Right lobe of liver (tissue), 6 donors: ENCODE results near the gene SYT1. TPM values are rescaled to one million over a fixed set of nuclear protein-coding genes. Genes with fewer than 3 reads are reported as not detected.

Source experiments
- ATAC-seq, 4 donors: fragments of 200-7000 bp; cut with Tn5 transposase; one replicate each; pipeline ENCODE4 v1.9.1; 2020; ENCODE audit warnings: mild to moderate bottlenecking in 4 of 4, moderate library complexity in 4 of 4
- DNase-seq, 3 donors: peaks; one replicate each; pipeline ENCODE4 v3.0.0-alpha.2; 2020
- H3K27ac ChIP-seq, 3 donors: fragments of 200-600 bp; one replicate each; pipeline ENCODE4 v1.8.0; 2022
- H3K27me3 ChIP-seq, 2 donors: fragments of 200-600 bp; one replicate each; pipeline ENCODE4 v1.8.0; 2022
- H3K36me3 ChIP-seq, 4 donors: fragments of 200-600 bp; sonication (generic) in 1 of 4; one replicate each; pipeline versions ENCODE4 v1.5.1 to v1.8.0; 2017 to 2022; ENCODE audit warnings: control low read depth in 1 of 4
- H3K4me1 ChIP-seq, 4 donors: fragments of 200-600 bp; sonication (generic) in 1 of 4; one replicate each; pipeline versions ENCODE4 v1.5.1 to v1.8.0; 2017 to 2022; ENCODE audit warnings: control low read depth in 1 of 4
- H3K4me3 ChIP-seq, 3 donors: fragments of 200-600 bp; one replicate each; pipeline ENCODE4 v1.8.0; 2022
- H3K9me3 ChIP-seq, 4 donors: fragments of 200-600 bp; sonication (generic) in 1 of 4; one replicate each; pipeline versions ENCODE4 v1.5.1 to v1.8.0; 2017 to 2022; ENCODE audit warnings: control low read depth in 1 of 4
- CTCF ChIP-seq, 4 donors: fragments of 200-600 bp in 3 of 4; fragments of 450-650 bp in 1 of 4; IDR thresholded peaks; one replicate each; pipeline versions ENCODE4 v1.5.1 to v1.8.0; 2016 to 2022; ENCODE audit warnings: antibody characterized with exemption in 4 of 4, mild to moderate bottlenecking in 2 of 4
- POLR2A ChIP-seq: fragments of 450-650 bp; IDR thresholded peaks from one replicate; pipeline ENCODE4 v1.6.1; 2017; ENCODE audit warnings: antibody characterized with exemption, mild to moderate bottlenecking
- WGBS: methylation state at CpG from one replicate; pipeline ENCODE4 v1.1.6; 2018; ENCODE audit warnings: low coverage, low lambda C conversion rate; ENCODE audit not compliant: insufficient coverage; ENCODE audit errors: missing lambda C conversion rate; 5-methylcytosine and 5-hydroxymethylcytosine counted together
- intact Hi-C, 2 donors: fragments of 100-400 bp; cut with DNase I; formaldehyde crosslinking; loops; one replicate each; pipeline versions ENCODE4 v1.11.2 to v1.14.1; 2022
- total RNA-seq, 6 experiments: library from RNA; depleted of rRNA in 2 of 6; stranded (reverse); fragments of >200 nt in 2 of 6; fragmentation: NEBNext Ultra II Directional in 3 of 6; extraction: Animal tissue kit (Norgen Biotek cat#: 25700) in 3 of 6; gene quantifications; one replicate each; pipeline versions ENCODE4 v1.1.0 to v1.2.4, GENCODE V29; 2016 to 2023
- donor health status: DM: no; HTN: yes; CAD: no.
- donor health status: DM: no; HTN: no; CAD: no.
- donor health status: DM: no; HTN: no; CAD: no.
- donor health status: DM: no; HTN: yes; CAD: no.
- donor health status: DM: no; HTN: yes; CAD: no.

The SYT1 gene
- total RNA-seq, 6 experiments from 2014 or later: 0.35 to 1.9 (median 0.81) TPM

GRCh38 chr12:79083181-79083580, 218.6 kb downstream of the SYT1 start:
- no peaks in the 10 kb centered on the region for H3K4me1 ChIP-seq
- no peaks in the 10 kb centered on the region for H3K9me3 ChIP-seq
- intact Hi-C loops: no loop called here
- no peak for ATAC-seq
- no peak overlapping the region for H3K4me3 ChIP-seq
- no peak overlapping the region for H3K27ac ChIP-seq
- H3K36me3 ChIP-seq: no peaks in the 10 kb centered on the region
- TF ChIP-seq CTCF (IDR thresholded peaks at IDR 0.05) (no peak), POLR2A (no peak)
- no peak for DNase-seq
- H3K27me3 ChIP-seq: no peaks in the 10 kb centered on the region

GRCh38 chr12:79085106-79085682, 220.6 kb downstream of the SYT1 start:
- Histone ChIP-seq H3K36me3 (no peaks in the 10 kb centered on the region), H3K9me3 (no peaks in the 10 kb centered on the region), H3K27me3 (no peaks in the 10 kb centered on the region), H3K4me1 (no peaks in the 10 kb centered on the region), H3K4me3 (no peak overlapping the region), H3K27ac (no peak overlapping the region)
- TF ChIP-seq CTCF (IDR thresholded peaks at IDR 0.05): no peak
- TF ChIP-seq POLR2A: no peak
- no peak for ATAC-seq
- 43% methylated on average over 2 of the region's 2 CpGs for WGBS
- no peak for DNase-seq
- intact Hi-C loops: no loop called here

- DNase-seq (no peak), ATAC-seq (no peak)
- no peaks in the 10 kb centered on the region for H3K27me3 ChIP-seq
- H3K27ac ChIP-seq: no peak overlapping the region
- TF ChIP-seq CTCF (IDR thresholded peaks at IDR 0.05) (no peak), POLR2A (no peak)
- H3K36me3 ChIP-seq: no peaks in the 10 kb centered on the region
- H3K9me3 ChIP-seq: no peaks in the 10 kb centered on the region
- no peaks in the 10 kb centered on the region for H3K4me1 ChIP-seq
- H3K4me3 ChIP-seq: no peak overlapping the region
- 64% methylated on average over 8 of the region's 8 CpGs for WGBS
- intact Hi-C loops: no loop called here
Observed at GRCh38 chr12:79086541-79087296, 222.1 kb downstream of the SYT1 start.

- no peak for ATAC-seq
- TF ChIP-seq CTCF (IDR thresholded peaks at IDR 0.05): no peak
- TF ChIP-seq POLR2A: no peak
- no peak for DNase-seq
- H3K4me1 ChIP-seq: no peaks in the 10 kb centered on the region
- no peaks in the 10 kb centered on the region for H3K9me3 ChIP-seq
- H3K36me3 ChIP-seq: no peaks in the 10 kb centered on the region
- intact Hi-C loops: no loop called here
- no peak overlapping the region for H3K27ac ChIP-seq
- no peak overlapping the region for H3K4me3 ChIP-seq
- 33% methylated on average over 3 of the region's 3 CpGs for WGBS
- H3K27me3 ChIP-seq: no peaks in the 10 kb centered on the region
Observed at GRCh38 chr12:79098530-79098929, 234.0 kb downstream of the SYT1 start.
